DMS 273 (cell line): ENCODE results near the gene EVC.

Source experiments
- DNase-seq: peaks from one replicate; lab custom pipeline; 2025; ENCODE audit not compliant: unreplicated experiment; lab: John Stamatoyannopoulos, UW

EVC gene

DNA sequence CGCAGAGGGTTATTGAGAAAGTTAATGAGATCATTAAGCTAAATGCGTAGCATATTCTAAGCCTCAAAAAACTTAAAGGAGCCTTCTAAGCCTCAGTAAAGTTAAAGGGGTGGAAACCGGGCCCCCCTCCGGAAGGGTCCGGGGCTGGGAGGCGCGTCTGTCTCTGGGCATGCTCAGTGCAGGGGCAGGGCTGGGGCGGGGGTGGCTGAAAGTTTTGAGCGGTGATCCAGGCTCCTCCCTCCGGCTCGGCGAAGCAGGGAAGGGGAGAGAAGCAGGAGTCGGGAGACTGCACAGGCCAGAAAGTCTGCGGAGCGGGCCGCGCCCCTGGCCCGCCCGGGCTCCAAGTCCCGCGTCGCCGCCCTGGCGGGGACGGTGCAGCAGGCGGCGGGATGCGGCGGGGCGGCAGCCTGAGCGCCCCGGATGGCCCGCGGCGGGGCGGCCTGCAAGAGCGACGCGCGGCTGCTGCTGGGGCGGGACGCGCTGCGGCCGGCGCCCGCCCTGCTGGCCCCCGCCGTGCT, at the start of gene EVC:
EVC (plus strand) TSS at position 241 of the 518 bp plus-strand sequence; CDS start at position 421, 180 bp downstream.
- DNase-seq: peak; percentile 81

GRCh38 chr4:5661237-5661636, 49.8 kb upstream of the EVC start:
- no peak for DNase-seq

DNA sequence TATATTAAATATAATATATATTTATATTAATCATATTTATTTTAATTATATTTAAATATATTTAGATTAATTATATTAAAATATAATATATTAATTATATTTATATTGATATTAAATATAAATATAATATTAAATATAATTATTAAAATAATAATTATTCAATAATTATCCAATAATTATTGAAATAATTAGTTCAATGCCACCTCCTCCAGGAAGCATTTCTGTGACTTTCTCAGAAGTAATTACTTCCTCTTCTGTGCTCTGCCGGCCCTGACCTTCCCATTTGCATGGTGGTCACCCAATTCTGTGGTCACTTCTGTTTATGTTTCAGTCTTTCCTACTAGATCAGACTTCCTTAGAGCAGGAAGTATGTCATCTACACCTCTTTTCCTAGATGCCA, 48.4 kb upstream of the EVC start:
- DNase-seq: no peak

DNA sequence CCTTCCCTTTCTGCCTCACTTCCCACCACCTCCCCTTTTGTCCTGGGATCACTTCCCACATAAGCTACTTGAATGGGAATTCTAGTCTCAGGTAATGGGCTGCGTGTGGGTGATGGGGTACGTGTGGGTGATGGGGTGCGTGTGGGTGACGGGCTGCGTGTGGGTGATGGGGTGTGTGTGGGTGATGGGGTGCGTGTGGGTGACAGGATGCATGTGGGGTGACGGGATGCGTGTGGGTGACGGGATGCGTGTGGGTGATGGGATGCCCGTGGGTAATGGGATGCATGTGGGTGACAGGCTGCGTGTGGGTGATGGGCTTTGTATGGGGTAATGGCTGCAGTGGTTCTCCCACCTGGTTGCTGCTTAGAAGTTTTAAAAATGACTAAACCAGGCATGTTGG, 46.2 kb upstream of the EVC start:
- no peak for DNase-seq

DNA sequence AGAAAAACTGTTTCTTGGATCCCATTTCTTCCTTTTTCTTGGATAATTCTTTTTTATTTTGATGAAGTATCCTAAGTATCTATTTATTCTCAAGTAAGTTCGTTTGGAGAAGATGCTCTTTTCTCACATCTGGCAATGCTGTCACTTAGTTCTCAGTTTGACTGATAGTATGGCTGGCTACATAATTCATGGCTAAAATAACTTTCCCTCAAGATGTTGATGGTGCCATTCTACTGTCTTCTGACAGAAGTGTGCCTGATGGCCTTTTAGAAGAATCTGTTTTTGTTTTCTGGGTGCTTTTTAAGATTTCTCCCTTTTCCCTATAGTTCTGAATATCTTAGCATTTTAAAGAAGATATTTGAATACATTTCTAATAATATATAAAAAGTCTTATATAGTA, 44.3 kb upstream of the EVC start:
- no peak for DNase-seq

DNA sequence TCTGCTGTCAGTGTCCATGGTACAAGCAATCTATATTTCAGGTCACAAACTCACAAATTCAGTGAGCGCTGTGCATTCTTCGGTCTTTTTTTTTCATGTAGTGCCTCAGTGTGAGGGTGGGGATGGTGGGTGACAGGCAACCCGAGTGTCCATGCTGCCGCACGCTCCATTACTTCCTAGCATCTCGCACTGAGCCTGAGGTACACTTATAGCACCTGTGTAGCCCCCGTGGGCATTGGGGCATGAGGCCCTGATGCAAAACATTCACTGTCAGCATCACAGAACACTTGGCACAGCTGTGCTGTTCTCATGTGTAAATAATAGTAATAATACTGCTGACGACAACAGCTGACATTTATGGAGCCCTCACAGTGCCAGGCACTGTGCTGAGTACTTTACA, 34.2 kb upstream of the EVC start:
- DNase-seq: no peak

- DNase-seq: no peak
These were observed 32.0 kb upstream of the EVC start for GRCh38 chr4:5678977-5679376.

- no peak for DNase-seq
These were observed 27.4 kb upstream of the EVC start for GRCh38 chr4:5683566-5683965.

GRCh38 chr4:5685296-5685695, 25.7 kb upstream of the EVC start:
- no peak for DNase-seq

- no peak for DNase-seq
These were observed 24.7 kb upstream of the EVC start for GRCh38 chr4:5686338-5686737.

- DNase-seq: no peak
These were observed 21.9 kb upstream of the EVC start for GRCh38 chr4:5689065-5689464.

DNA sequence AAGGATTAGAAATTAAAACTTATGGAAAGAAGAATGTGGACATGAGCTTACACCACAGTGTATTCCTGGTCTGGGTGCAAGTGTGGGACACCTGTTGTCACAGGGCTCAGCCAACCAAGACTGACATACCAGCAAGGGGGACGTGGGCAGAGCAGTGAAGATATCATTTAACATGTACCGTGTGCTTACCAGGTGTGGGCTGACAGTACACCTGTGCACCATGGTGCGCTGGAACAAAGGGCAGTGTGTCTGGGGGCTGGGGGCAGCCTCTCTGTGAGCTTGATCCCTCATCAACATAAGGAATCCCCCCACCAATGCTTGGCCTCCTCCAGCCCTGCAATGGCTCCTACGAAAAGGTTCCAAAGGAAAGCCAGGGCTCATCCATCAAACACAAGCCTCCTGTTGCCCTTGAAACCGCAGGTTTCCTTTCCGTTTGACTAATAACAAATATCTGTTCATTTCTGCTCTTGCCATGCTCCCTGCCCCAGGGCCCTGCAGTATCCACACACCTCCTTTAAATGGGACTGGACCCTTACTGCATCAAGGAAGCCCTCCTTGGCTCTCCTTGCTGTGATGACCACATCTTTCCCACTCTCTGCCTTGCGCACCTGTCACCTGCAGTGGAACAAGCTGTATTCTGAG, 19.4 kb upstream of the EVC start:
- DNase-seq: no peak

DNA sequence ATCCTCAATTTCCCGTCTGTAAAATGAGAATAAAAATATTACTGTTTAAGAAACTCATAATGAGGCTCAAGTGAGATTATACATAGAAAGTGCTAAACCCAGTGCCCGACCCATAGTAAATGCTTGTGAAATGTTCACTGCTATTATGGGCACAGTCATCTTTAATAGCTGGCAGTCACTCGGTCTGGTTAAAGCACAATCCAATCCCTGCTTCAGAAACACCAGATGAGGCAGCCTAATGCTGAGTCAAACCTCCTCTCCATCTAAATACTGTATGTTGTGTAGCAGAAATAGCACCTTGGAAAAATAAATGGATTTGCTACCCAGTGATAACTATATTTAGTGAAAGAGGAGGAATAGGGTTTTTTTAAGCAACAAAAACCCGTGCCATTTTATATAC, 17.1 kb upstream of the EVC start:
- no peak for DNase-seq

DNA sequence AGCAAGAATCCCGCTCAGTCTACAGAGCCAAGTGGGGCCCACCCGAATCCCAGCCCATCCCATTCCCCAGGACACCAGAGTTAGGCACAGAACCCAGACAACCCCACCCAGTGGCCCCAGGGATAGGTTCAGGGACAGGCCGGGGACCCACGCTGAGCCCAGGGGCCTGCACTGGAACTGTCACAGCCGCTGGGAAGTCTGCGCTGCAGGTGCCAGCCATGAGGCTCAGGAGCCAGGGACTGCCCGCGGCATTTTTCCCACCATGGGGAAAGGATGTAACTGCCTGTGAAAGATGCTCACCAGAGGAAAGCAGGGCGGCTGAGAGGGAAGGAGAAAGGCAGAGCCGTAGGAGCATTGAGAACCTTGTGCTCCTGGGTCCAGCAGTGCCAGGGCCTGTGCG, 14.7 kb upstream of the EVC start:
- DNase-seq: no peak

GRCh38 chr4:5700459-5700858, 10.5 kb upstream of the EVC start:
- DNase-seq: no peak

DNA sequence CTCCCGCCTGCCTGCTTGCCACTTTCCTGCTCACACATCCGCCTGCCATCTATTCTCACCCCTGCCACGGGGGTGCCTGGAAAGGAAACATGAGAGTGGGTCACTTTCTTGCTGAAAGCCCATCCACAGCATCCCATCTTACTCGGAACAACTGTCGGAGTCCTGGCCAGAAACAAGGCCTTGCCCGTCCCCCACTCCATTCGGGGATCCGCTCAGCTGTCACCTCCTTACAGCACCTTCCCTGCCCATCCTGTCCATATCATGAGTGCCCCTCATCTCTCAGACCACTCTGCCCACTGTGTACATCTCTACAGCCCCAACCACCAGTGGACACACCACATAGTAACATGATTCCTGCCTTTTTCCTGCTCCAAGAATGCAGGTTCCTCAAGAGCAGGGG, 9.0 kb upstream of the EVC start:
- no peak for DNase-seq

DNA sequence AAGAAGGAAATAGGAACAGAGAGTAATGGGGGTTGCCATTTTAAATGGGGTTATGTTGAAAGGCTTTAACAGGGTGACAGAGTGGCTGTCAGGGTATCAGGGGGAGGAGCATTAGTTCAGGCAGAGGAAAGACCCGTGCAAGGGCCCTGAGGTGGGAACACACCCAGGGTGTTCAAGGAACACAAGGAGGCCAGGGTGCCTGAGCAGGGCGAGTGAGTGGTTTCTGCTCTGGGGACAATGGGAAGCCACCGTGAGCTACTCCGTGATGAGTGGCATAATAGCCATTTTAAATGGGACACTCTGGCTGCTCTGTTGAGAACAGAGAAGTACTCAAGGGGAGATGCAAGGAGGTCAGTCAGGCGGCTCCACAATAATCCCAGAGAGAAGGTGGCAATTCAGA, 7.2 kb upstream of the EVC start:
- no peak for DNase-seq

GRCh38 chr4:5704276-5704675, 6.7 kb upstream of the EVC start:
- no peak for DNase-seq

DNA sequence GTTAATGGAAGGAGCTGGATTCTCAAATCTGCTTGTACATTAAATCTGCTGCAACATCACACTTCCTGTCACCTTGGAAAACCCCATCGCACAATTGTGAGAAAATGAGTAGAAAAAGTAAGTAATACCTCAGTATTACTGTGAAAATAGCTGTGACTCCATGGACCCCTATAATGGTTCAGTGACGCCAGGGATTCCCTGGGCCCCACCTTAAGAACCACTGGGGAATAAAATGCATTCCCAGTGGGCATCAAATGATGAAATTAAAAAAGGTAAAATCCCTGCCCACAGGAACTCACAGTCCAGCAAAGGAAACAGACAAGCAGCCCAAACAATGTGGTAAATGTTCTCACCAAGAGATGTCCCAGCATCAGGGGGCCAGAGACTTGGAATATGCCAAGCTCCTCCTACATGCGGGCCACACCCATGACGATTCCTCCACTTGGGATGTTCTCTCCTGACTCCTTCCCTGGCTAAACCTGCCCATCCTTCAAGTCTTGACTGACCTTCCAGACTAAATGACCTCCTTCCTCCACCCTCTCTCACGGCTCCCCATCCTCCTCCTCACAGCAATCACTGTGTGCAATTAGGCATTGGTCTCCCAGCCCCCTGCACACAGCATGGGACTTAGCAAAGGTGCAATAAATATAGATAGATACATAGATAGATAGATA, 5.2 kb upstream of the EVC start:
- no peak for DNase-seq

GRCh38 chr4:5706486-5707290, 4.3 kb upstream of the EVC start:
- DNase-seq: no peak

DNA sequence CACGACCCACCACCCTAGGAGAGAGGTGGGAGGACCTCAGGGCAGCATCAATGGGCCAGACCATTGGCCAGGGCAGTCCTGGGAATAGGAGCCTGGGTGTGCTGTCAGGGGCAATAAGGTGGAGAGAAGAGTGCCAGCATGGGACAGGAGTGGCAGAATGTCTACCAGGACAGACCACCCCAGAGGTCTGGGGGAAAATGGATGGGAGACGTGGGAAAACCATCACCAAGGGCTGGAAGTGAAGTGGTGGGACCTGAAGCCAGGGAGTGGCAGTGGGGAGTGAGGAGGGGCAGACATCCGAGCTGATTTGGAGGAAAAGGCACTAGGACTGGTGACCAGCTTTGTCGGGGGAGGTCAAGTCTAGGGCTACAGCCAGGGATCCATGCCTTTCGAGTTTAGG, 3.6 kb upstream of the EVC start:
- DNase-seq: no peak
